GM18511 (cell line): Measurements from ENCODE around the gene GP1BA.
"Not testable (repeated sequence)": the region's sequence is repeated elsewhere in the genome, so short reads cannot be mapped to it uniquely, and the experiment has no call there.

Source experiments
- ATAC-seq: cut with Tn5 transposase; IDR thresholded peaks from one replicate; pipeline ENCODE4 v1.9.1; 2021; ENCODE audit warnings: mild to moderate bottlenecking, moderate library complexity; ENCODE audit not compliant: unreplicated experiment

GP1BA gene

DNA sequence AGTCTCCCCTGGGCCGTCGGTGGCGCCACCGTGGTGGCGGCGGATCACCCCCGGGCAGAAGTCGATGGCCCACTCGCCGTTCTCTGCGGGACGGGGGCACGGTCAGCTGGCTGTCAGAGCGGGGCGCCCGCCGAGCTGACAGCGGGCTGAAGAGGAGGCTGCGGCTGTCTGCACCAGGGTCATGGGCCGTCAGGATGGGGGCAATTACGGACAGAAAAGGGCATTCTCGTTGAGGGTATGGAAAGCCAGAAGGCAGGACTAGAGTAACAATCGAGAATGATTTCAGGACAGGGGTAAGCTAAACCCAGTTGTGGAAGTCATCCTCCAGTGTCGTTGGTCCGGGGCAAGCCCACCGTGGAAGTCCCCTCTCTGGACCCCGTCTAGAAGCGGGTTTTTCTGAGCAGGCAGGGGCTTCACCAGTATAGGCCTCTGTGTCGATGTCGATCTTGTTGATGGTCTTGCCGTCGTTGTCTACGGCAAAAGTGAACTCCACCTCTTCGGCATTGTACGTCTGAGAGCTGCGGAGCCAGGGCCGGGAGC is 30.9 kb upstream of the GP1BA start:
- ATAC-seq = no peak

DNA sequence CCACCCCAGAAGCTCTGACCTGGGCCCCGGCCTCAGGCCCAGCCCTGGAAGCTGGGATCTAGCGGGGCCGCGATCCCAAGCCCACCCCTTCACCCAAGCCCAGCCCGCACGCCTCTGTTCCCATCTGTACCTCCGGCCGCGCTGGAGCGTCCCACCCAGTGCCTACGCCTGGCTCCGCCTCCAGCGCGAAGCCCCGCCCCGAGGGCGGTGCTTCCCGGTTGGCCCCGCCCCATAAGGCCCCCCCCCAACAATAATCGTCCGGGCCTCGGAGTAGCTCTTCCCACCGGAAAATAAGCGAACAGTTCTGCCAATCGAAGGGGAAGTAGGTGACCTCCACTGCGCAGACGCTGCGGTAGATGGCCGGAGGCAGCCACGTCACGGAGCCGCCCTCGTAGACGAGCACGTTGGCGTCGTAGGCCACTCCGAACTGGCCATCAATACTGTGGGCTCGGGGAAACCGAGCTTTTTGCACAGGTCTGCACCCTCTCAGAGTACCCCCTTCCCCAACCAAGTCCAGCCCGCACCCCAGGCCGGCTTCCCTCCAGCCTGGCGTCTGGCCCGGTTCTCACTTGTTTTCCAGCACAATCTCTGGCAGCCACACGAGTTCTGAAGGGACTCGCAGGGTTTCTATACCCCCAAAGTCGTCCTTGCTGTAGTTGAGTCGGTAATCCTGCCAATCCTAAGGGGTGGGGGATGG is 30.3 kb upstream of the GP1BA start:
- ATAC-seq = no peak

DNA sequence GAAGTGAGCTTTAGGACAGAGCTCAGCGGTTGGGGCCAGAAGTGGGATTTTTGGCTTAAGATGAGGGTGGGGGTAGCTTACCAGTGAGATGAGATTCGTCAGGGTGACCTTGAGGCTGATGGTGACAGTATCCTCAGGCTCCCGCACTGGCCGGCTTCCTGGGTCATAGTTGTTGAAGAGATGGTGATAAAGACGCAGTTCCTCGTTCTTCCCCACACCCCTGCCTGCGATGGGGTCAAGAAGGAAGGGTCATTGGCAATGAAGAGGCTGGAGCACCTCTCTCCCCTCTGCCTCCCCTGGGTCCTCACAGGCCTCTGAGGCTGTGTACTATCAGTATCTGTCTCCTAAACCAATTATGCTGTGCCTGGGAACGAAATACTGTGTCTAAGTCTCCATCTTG is 29.5 kb upstream of the GP1BA start:
- no peak for ATAC-seq

DNA sequence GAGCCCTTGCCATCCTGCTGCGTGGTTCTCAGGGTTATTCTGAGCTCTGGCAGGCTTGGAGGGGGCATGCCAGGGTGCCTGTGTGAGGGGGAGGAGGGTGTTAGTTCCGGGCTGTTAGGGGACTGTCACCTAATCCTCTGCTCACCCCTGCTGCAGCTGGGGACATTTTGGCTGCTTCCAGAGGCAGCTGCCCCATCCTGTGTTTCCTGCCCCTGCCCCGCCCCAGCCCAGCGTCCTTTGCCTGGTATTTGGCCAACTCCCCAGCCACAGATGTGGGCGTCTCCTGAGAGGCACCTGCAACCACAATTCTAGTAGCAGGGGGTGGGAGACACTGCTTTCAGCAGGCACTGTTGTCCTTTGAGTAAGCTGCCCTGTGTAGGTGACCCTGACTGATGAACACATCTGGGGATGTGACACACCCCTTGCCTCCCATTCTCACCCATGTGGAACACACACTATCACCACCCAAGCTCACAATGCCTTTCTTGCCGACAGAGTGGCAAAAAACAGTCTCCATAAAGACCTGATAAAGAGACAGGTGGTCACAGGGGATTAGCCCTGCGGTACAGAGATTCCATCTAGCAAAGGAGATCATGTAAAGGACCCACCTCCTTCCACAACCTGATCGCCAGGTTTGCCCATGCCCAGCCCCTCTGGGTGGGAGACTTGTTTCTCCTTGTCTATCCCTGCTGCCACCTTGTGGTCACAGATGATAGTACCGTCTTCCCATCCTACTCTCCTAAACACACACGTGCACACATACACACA is 28.8 kb upstream of the GP1BA start, which contains the start of gene CHRNE:
Gene CHRNE (minus strand): TSS at position 48 of the 768 bp plus-strand sequence. CDS start 35 bp downstream, at position 13.
- peak; percentile 52 for ATAC-seq

DNA sequence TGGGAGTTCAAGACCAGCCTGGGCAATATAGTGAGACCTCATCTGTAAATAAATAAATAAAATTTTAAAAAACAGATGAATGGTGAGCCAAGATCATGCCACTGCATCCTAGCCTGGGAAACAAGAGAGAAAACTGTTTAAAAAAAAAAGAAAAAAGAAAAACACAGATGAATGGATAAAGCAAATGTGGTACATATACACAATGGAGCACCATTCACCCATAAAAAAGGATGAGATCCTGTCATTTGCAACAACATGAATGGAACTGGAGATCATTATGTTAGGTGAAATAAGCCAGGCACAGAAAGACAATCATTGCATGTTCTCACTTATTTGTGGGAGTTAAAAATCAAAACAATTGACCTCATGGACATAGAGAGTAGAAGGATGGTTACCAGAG is 25.4 kb upstream of the GP1BA start:
- not testable (repeated sequence) for ATAC-seq

DNA sequence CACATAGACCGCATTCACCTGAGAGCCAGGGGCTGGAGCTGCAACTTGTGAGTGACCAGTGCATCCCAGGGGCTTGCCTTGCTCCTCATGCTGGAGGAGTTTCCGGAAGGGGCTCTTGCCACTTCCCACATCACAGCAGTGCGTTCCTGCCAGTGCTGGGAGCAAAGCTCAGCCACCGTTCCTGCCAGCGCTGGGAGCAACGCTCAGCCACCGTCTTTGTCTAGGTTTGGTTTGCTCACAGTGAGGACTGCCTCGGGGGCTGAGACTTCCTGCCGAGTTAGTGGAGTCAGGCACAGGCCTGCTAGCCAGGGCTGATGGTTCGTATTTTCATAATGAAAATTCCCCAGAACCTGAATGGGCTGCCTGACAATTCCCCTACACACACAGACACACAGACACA is 23.8 kb upstream of the GP1BA start:
- no peak for ATAC-seq

DNA sequence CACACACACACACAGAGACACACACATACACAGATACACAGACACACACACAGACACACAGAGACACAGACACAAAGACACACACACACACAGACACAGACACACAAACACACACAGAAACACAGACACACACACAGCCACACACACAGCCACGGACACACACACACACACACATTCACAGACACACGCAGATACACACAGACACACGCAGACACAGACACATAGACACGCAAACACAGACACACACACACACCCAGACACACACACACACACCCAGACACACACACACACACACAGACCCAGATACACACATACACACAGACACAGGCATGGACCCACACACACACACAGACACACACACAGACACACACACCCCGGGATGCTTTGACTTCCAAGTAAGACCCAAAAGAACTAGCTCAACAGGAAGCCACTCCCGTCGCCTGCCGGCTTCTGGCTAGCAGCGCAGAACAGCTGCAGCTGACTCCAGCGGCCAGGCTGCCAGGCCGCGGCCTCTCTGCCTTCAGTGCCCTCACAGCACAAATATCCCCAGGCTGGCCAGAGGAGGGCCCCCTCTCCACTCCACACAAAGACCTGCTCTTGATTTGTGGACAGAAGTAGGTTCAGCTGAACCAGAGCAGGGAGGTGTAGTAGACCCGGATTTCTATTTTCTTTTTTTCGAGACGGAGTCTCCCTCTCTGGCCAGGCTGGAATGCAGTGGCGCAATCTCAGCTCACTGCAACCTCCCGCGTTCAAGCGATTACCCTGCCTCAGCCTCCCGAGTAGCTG is 23.2 kb upstream of the GP1BA start:
- no peak for ATAC-seq

DNA sequence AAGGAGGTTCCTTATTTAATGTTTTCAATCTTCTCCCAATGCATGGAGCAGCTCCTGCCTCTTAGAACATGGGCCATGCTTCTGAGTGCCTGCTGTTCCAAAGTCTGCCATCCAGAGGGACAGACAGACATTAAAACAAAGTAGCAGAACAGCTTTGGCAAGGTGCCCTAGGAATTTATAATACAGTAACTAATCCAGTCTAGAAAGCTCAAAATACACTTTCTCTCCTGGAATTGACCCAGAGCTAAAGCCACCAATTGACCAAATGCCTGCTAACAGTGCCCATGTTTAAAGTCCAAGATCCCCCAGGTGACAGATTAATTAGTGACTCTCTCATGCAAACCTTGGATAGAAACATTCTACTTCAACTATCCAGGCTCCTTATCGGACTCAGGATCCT is 18.1 kb upstream of the GP1BA start:
- ATAC-seq = no peak

DNA sequence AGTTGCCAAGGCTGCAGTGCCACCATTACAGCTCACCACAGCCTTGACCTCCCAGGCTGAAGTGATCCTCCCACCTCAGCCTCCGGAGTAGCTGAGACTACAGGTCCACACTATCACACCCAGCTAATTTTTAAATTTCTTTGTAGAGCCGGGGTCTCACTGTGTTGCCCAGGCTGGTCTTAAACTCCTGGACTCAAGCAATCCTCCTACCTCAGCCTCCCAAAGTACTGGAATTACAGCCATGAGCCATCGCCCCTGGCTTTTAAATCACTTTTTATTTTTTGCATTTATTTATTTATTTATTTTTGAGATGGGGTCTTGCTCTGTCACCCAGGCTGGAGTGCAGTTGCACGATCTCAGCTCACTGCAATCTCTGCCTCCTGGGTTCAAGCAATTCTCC is 17.5 kb upstream of the GP1BA start:
- ATAC-seq = not testable (repeated sequence)

DNA sequence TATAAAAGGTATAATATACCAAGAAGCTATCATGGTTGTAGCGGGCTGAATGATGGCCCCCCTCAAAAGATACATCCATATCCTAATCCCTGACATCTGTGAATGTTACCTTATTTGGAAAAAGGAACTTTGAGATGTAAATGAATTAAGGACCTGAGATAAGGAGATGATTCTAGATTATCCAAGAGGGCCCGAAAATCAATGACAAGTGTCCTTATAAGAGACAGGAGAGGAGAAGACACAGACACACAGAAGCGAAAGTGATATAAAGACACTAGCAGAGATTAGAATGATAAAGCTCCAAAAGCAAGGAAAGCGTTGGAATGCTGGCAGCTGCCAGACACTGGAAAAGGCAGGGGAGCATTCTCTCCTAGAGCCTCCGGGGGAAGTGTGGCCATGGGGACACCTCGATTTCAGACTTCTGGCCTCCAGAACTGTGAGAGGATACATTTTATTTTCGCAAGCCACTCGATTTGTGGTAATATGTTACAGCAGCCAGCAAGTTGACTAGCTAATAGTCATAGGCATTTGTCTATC is 12.5 kb upstream of the GP1BA start:
- ATAC-seq = no peak

DNA sequence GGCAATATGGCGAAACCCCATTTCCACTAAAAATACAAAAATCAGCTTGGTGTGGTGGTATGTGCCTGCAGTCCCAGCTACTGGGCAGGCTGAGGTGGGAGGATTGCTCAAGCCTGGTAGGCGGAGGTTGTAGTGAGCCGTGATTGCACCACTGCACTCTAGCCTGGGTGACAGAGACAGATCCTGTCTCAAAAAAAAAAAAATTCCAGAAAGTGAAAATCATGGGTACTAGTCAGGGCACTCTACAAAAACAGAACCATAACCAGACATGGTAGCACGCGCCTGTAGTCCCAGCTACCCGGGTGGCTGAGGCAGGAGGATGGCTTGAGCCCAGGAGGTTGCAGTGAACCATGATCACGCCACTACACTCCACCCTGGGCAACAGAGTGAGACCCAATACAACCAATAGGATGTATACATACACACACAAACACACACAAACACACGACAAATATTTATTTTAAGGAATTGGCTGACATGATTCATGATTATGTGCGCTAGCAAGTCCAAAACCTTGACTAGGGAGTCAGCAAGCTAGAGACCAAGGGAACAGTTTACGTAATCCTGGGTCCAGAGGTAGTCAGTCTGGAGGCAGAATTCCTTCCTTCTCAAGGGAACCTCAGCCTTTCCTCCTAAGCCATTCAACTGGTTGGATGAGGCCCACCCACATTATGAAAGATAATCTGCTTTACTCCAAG is 11.6 kb upstream of the GP1BA start:
- ATAC-seq = no peak

DNA sequence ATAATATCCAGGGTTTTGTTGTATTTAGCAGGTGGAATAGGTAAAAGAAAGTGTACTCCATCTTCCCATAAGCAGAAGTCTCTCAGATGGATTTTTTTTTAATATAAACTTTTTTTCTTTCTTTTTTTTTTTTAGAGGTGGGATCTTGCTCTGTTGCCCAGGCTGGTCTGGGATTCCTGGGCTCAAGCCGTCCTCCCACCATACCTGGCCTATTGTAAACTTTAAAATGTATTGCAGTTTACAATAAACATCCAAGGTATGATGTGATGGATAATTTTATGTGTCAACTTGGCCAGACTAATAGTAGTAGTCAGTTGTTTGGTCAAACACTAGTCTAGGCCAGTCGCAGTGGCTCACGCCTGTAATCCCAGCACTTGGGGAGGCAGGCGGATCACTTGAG is 10.8 kb upstream of the GP1BA start:
- no peak for ATAC-seq

DNA sequence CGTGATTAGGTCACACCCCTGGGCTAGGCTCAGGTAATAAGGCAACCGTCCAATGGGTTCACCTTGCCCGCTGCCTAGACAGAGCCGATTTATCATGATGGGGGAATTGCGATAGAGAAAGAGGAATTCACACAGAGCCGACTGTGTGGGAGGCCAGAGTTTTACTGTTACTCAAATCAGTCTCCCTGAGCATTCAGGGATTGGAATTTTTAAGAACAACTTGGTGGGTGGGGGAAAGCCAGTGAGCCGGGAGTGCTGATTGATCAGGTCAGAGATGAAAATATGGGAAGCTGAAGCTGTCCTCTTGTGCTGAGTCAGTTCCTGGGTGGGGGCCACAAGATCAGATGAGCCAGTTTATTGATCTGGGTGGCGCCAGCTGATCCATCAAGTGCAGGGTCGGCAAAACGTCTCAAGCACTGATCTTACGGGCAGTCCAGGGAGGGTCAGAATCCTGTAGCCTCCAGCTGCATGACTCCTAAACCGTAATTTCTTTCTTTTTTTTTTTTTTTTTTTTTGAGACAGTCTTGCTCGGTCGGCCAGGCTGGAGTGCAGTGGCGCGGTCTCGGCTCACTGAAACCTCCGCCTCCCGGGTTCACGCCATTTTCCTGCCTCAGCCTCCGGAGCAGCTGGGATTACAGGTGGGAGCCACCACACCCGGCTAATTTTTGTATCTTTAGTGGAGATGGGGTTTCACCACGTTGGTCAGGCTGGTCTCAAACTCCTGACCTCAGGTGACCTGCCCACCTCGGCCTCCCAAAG is 5.3 kb upstream of the GP1BA start:
- ATAC-seq = not testable (repeated sequence)

DNA sequence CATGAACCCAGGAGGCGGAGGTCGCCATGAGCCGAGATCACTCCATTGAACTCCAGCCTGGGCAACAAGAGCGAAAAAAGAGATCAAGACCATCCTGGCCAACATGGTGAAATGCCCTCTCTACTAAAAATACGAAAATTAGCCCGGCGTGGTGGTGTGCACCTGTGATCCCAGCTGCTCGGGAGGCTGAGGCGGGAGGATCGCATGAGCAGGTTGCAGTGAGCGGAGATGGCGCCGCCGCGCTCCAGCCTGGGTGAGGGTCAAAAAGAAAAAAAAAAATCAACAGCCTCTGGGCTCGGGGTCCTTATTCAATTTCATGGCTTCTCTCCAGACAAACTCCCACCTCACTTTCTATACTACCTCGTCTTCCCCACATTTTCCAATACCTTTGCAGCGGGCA is 3.2 kb upstream of the GP1BA start:
- ATAC-seq = no peak

DNA sequence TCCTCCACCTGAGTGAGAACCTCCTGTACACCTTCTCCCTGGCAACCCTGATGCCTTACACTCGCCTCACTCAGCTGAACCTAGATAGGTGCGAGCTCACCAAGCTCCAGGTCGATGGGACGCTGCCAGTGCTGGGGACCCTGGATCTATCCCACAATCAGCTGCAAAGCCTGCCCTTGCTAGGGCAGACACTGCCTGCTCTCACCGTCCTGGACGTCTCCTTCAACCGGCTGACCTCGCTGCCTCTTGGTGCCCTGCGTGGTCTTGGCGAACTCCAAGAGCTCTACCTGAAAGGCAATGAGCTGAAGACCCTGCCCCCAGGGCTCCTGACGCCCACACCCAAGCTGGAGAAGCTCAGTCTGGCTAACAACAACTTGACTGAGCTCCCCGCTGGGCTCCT is 679 bp downstream of the GP1BA start:
- no peak for ATAC-seq

DNA sequence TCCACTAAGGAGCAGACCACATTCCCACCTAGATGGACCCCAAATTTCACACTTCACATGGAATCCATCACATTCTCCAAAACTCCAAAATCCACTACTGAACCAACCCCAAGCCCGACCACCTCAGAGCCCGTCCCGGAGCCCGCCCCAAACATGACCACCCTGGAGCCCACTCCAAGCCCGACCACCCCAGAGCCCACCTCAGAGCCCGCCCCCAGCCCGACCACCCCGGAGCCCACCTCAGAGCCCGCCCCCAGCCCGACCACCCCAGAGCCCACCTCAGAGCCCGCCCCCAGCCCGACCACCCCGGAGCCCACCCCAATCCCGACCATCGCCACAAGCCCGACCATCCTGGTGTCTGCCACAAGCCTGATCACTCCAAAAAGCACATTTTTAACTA is 1.6 kb downstream of the GP1BA start:
- ATAC-seq = no peak

DNA sequence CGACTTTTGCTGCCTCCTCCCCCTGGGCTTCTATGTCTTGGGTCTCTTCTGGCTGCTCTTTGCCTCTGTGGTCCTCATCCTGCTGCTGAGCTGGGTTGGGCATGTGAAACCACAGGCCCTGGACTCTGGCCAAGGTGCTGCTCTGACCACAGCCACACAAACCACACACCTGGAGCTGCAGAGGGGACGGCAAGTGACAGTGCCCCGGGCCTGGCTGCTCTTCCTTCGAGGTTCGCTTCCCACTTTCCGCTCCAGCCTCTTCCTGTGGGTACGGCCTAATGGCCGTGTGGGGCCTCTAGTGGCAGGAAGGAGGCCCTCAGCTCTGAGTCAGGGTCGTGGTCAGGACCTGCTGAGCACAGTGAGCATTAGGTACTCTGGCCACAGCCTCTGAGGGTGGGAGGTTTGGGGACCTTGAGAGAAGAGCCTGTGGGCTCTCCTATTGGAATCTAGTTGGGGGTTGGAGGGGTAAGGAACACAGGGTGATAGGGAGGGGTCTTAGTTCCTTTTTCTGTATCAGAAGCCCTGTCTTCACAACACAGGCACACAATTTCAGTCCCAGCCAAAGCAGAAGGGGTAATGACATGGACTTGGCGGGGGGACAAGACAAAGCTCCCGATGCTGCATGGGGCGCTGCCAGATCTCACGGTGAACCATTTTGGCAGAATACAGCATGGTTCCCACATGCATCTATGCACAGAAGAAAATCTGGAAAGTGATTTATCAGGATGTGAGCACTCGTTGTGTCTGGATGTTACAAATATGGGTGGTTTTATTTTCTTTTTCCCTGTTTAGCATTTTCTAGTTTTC is 2.3 kb downstream of the GP1BA start:
- ATAC-seq = no peak

DNA sequence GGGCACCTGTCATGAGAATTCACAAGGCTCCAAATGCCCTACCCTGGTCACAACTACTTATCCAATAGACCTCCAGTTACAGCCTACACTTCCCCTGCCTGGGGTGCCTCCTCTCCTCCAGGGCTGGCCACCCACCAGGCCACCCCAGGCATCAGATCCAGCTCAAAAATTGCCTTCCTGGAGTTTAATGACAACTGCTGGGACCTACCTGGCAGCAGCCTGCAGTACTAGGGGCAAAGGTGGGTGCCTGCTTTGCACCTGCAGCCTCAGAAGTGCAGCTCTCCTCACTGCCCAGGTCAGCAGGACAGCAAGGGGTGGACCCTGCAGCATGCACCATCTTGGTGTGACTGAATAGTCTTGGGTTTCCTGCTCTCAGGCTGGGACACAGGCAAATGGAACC is 3.6 kb downstream of the GP1BA start:
- ATAC-seq = no peak

DNA sequence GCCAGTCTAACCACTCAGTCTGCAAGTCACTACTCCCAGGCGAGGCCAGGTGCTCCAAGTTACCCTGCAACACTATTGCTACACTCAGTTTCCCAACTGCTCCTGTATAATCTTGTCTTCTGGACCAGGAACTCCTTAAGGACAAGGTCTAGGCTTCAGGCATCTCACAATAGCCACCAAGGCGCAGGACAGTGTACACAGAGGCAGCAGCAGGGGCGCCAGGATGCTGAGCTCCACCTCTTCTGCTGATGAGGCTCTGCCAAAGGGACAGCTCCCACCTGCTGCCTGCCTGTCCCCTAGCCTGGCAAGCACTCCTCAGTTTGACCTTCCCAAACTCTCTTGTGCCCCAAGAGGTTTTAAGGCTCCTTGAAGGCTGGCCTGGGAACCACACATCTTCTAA is 4.4 kb downstream of the GP1BA start:
- no peak for ATAC-seq
